IMR-90 (cell line): ENCODE measurements around the gene ESRP2.

Experiments used
- CEBPB ChIP-seq: IDR thresholded peaks from 2 replicates; pipeline ENCODE4 v1.6.1; 2012; ENCODE audit warnings: low read depth, low read length, improper control_type of control experiment
- CTCF ChIP-seq: conservative IDR thresholded peaks from 2 replicates; pipeline ENCODE4 v1.5.1; 2012; ENCODE audit warnings: mild to moderate bottlenecking, low read depth, low read length, improper control_type of control experiment
- ELK1 ChIP-seq: fragments of 150-350 bp; IDR thresholded peaks from 2 replicates; pipeline ENCODE4 v1.6.1; 2016; ENCODE audit warnings: low read depth, mild to moderate bottlenecking, low read length, moderate library complexity, borderline replicate concordance
- FOS ChIP-seq: fragments of 150-350 bp; IDR thresholded peaks from 2 replicates; pipeline ENCODE4 v1.6.1; 2016; ENCODE audit warnings: low read depth, low read length
- POLR2A ChIP-seq: IDR thresholded peaks from 2 replicates; pipeline ENCODE4 v1.6.1; 2012; ENCODE audit warnings: mild to moderate bottlenecking, low read depth, low read length
- RAD21 ChIP-seq: IDR thresholded peaks from 2 replicates; pipeline ENCODE4 v1.6.1; 2012; ENCODE audit warnings: low read length, improper control_type of control experiment
- RFX5 ChIP-seq: IDR thresholded peaks from 2 replicates; pipeline ENCODE4 v1.8.0; 2012; ENCODE audit warnings: low read depth, mild to moderate bottlenecking, low read length, moderate library complexity
- SMC3 ChIP-seq: fragments of 150-350 bp; IDR thresholded peaks from 2 replicates; pipeline ENCODE4 v1.6.1; 2016; ENCODE audit warnings: low read depth, mild to moderate bottlenecking, antibody characterized with exemption, low read length, moderate library complexity

- TF ChIP-seq CTCF (no peak), ELK1 (no peak), SMC3 (no peak), RFX5 (no peak), POLR2A (no peak), RAD21 (no peak), FOS (no peak), CEBPB (no peak)
These were observed 23.3 kb upstream of the ESRP2 start for GRCh38 chr16:68259007-68259825.
